Erythroblast (primary cell): Measurements from ENCODE around the gene NRL.

Experiments used
- GATA1 ChIP-seq: IDR thresholded peaks from 2 replicates; pipeline ENCODE4 v1.6.1; 2011; ENCODE audit warnings: low read depth, mild to moderate bottlenecking, control low read depth, low read length, moderate library complexity
- POLR2A ChIP-seq: IDR thresholded peaks from 2 replicates; pipeline ENCODE4 v1.6.1; 2011; ENCODE audit warnings: mild to moderate bottlenecking, low read length

GRCh38 chr14:24162093-24162492, 47.3 kb upstream of the NRL start:
- TF ChIP-seq POLR2A, result no peak
- TF ChIP-seq GATA1, result no peak
